Measurements from ENCODE around the gene TRIM68. TPM values are rescaled to one million over a fixed set of nuclear protein-coding genes. Genes with fewer than 3 reads are reported as not detected.

Gene TRIM68
- total RNA-seq, 6 experiments from 2014 or later: 3.3 to 8.6 (median 5.8) TPM

- intact Hi-C loops (cut with DNase I): no loop called here
- no peak overlapping the region for H3K4me3 ChIP-seq
- no peak overlapping the region for H3K27ac ChIP-seq
- TF ChIP-seq POLR2A (IDR thresholded peaks at IDR 0.05): no peak
- H3K27me3 ChIP-seq: no peaks in the 10 kb centered on the region
- ATAC-seq (no peak), DNase-seq (no peak)
- peaks cover 0 to 6% (median 0%) of the 10 kb centered on the region in 4 donors for H3K4me1 ChIP-seq
- no peaks in the 10 kb centered on the region for H3K36me3 ChIP-seq
- 60% methylated on average over 1 of the region's 2 CpGs for WGBS (ENCODE audit: insufficient coverage, low coverage, low lambda C conversion rate, missing lambda C conversion rate)
- no peaks in the 10 kb centered on the region for H3K9me3 ChIP-seq
Measured at GRCh38 chr11:4611986-4612385, 4.0 kb upstream of the TRIM68 start.

GRCh38 chr11:4610258-4610935 is 2.4 kb upstream of the TRIM68 start:
- TF ChIP-seq POLR2A (IDR thresholded peaks at IDR 0.05) (no peak), CTCF (IDR thresholded peaks at IDR 0.05) (no peak)
- no peaks in the 10 kb centered on the region for H3K27me3 ChIP-seq
- H3K4me1 ChIP-seq: peaks cover 0 to 12% (median 0%) of the 10 kb centered on the region in 4 donors
- no peak overlapping the region for H3K27ac ChIP-seq
- no peaks in the 10 kb centered on the region for H3K9me3 ChIP-seq
- 18% methylated on average over 3 of the region's 3 CpGs for WGBS (ENCODE audit: insufficient coverage, low coverage, low lambda C conversion rate, missing lambda C conversion rate)
- H3K4me3 ChIP-seq: no peak overlapping the region
- DNase-seq (no peak), ATAC-seq (no peak)
- H3K36me3 ChIP-seq: no peaks in the 10 kb centered on the region
- intact Hi-C loops (cut with DNase I): no loop called here

- Histone ChIP-seq H3K4me1 (peaks cover 0 to 19% (median 0%) of the 10 kb centered on the region in 4 donors), H3K4me3 (peak overlapping the region; percentile 66 to 82 (median 76)), H3K36me3 (peaks cover 0 to 8% (median under 1%) of the 10 kb centered on the region in 4 donors), H3K27me3 (no peaks in the 10 kb centered on the region), H3K9me3 (no peaks in the 10 kb centered on the region), H3K27ac (peak overlapping the region in 2 of 3 donors; percentile 77 to 80)
- TF ChIP-seq POLR2A (IDR thresholded peaks at IDR 0.05) (no peak), CTCF (IDR thresholded peaks at IDR 0.05) (no peak)
- no peak for ATAC-seq
- intact Hi-C loops (cut with DNase I): no loop called here
- no peak for DNase-seq
- WGBS (ENCODE audit: insufficient coverage, low coverage, low lambda C conversion rate, missing lambda C conversion rate): 63% methylated on average over 6 of the region's 6 CpGs
Measured at GRCh38 chr11:4607096-4607495, 935 bp downstream of the TRIM68 start.

GRCh38 chr11:4606231-4607015 is 1.6 kb downstream of the TRIM68 start:
- no peak overlapping the region for H3K4me3 ChIP-seq
- H3K9me3 ChIP-seq: no peaks in the 10 kb centered on the region
- peaks cover 0 to 15% (median 4%) of the 10 kb centered on the region in 4 donors for H3K36me3 ChIP-seq
- 75% methylated on average over 1 of the region's 1 CpG for WGBS (ENCODE audit: insufficient coverage, low coverage, low lambda C conversion rate, missing lambda C conversion rate)
- no peak overlapping the region for H3K27ac ChIP-seq
- ATAC-seq (no peak), DNase-seq (no peak)
- no peaks in the 10 kb centered on the region for H3K27me3 ChIP-seq
- H3K4me1 ChIP-seq: peaks cover 0 to 19% (median 0%) of the 10 kb centered on the region in 4 donors
- TF ChIP-seq POLR2A (IDR thresholded peaks at IDR 0.05): no peak
- no peak for TF ChIP-seq CTCF (IDR thresholded peaks at IDR 0.05)
- intact Hi-C loops (cut with DNase I): no loop called here

GRCh38 chr11:4605057-4605456 is 3.0 kb downstream of the TRIM68 start:
- no peak for ATAC-seq
- DNase-seq: no peak
- no peaks in the 10 kb centered on the region for H3K27me3 ChIP-seq
- no peak for TF ChIP-seq CTCF (IDR thresholded peaks at IDR 0.05)
- TF ChIP-seq POLR2A (IDR thresholded peaks at IDR 0.05): no peak
- H3K4me1 ChIP-seq: peaks cover 0 to 19% (median 0%) of the 10 kb centered on the region in 4 donors
- no peaks in the 10 kb centered on the region for H3K9me3 ChIP-seq
- H3K27ac ChIP-seq: no peak overlapping the region
- intact Hi-C loops (cut with DNase I): no loop called here
- 96% methylated on average over 3 of the region's 4 CpGs for WGBS (ENCODE audit: insufficient coverage, low coverage, low lambda C conversion rate, missing lambda C conversion rate)
- H3K36me3 ChIP-seq: peaks cover 0 to 29% (median 11%) of the 10 kb centered on the region in 4 donors
- H3K4me3 ChIP-seq: no peak overlapping the region

All from right lobe of liver (tissue), 6 donors.